Fibroblast of peridontal ligament (primary cell): ENCODE data around the gene PDE6B.

ENCODE experiments used
- DNase-seq: peaks from one replicate; pipeline ENCODE4 v3.0.0-alpha.2; 2010; ENCODE audit errors: extremely low read depth

PDE6B gene

GRCh38 chr4:600850-601515, 24.4 kb upstream of the PDE6B start:
- DNase-seq, result no peak

- DNase-seq, result no peak
Measured at GRCh38 chr4:601612-602558, 23.5 kb upstream of the PDE6B start.

GRCh38 chr4:602559-602942, 22.8 kb upstream of the PDE6B start:
- DNase-seq, result no peak

GRCh38 chr4:604131-604530, 21.2 kb upstream of the PDE6B start:
- DNase-seq, result no peak

GRCh38 chr4:605702-606425, 19.5 kb upstream of the PDE6B start:
- DNase-seq, result no peak

- DNase-seq, result no peak
Measured at GRCh38 chr4:608236-608635, 17.1 kb upstream of the PDE6B start.

GRCh38 chr4:609400-610050, 15.8 kb upstream of the PDE6B start:
- no peak for DNase-seq

- DNase-seq, result peak; percentile 21
Measured at GRCh38 chr4:610411-611261, 14.7 kb upstream of the PDE6B start.

- DNase-seq, result no peak
Measured at GRCh38 chr4:612052-612748, 13.2 kb upstream of the PDE6B start.

GRCh38 chr4:612749-613125, 12.6 kb upstream of the PDE6B start:
- DNase-seq, result no peak

GRCh38 chr4:613126-613525, 12.2 kb upstream of the PDE6B start:
- DNase-seq, result no peak

- no peak for DNase-seq
Measured at GRCh38 chr4:616091-616490, 9.3 kb upstream of the PDE6B start.

- no peak for DNase-seq
Measured at GRCh38 chr4:616911-617643, 8.3 kb upstream of the PDE6B start.

- no peak for DNase-seq
Measured at GRCh38 chr4:617644-618641, 7.4 kb upstream of the PDE6B start.

GRCh38 chr4:620201-620600, 5.2 kb upstream of the PDE6B start:
- DNase-seq, result no peak

- DNase-seq, result no peak
Measured at GRCh38 chr4:620851-621261, 4.5 kb upstream of the PDE6B start.

- no peak for DNase-seq
Measured at GRCh38 chr4:621296-622070, 3.9 kb upstream of the PDE6B start.
